Smooth muscle cell of the brain vasculature (primary cell): ENCODE results near the gene AFAP1L2.

ENCODE experiments used
- DNase-seq: peaks from one replicate; pipeline ENCODE4 v3.0.0-alpha.2; 2012; ENCODE audit warnings: low read depth, low spot score

The AFAP1L2 gene

DNA sequence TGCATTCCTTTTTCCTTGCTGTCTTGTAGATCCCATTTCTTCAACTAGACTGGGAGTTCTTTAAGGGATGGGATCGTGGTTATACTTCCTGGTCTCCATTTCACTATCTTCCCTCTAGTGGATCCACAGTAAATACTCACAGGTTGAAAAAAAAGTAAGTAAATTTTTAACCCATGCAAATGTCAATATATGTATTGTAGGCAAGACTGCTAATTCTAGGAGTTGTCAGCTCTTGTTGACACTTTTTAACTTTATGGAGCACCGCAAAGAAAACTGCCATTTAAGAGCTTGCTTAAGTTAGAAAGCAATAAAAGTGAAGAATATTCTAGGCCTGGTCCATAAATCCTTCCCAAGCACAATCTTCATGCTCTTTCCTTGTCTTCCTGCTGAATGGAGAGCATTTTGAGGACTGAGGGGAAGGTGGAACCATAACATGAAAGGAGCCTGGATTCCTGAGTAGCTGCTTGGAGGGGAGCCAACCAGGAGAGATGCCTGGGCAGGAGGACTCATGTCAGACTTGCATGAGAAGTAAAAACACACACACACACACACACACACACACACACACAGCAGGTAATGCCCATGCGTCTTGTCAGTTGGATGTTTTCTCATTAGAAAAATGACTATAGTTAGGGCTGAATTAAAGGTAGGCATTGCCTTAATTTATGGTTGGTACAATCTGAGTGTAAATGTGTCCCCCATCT, 133.1 kb downstream of the AFAP1L2 start:
- peak; percentile 17 for DNase-seq

DNA sequence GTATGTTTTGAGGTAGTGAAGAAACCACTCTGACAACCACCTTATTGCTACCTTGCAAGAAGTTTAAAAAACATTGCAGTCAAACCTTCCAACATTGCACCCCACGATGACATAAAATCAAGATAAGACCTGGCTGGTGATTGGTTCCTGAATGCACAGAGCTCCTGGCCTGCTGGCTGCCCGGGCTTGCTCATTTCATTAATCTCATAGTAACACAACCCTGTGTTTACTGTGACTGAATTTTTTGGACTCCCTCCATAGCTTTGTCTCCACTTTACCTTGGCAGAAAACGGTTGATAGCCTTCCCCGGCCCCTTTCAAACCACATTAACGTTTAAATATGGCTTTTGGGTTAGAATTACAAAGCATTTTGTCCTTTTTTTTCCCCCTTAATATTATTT, 137.8 kb downstream of the AFAP1L2 start:
- DNase-seq: no peak

DNA sequence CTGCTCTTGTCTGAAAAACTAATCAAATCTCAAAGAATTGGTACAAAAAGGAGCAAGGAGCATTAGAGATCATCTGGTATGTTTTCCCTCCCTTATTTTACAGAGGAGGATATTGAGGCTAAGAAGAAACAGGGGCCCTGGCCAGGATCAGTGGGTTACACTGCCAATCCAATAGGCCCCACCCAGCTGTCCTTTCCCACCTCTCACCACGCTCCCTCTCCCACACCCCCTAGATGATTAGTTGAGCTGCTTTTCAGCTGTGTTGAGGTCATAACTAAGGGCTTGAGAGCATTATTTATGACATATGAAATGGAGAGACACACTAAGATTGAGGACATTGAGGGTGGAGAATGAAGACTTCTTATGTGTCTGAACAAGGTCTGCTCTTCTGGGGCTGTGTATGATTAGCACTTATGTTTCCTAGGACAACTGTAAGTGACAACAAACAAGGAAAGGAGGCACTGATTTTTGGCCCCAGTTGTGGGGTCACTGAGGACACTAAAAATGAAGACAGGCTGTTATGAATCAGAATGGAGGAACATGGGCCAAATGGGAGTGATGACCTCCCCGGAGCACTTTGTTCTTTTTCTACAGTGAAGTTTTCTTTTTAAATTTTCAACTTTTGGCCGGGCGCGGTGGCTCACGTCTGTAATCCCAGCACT, 138.8 kb downstream of the AFAP1L2 start:
- DNase-seq: no peak

DNA sequence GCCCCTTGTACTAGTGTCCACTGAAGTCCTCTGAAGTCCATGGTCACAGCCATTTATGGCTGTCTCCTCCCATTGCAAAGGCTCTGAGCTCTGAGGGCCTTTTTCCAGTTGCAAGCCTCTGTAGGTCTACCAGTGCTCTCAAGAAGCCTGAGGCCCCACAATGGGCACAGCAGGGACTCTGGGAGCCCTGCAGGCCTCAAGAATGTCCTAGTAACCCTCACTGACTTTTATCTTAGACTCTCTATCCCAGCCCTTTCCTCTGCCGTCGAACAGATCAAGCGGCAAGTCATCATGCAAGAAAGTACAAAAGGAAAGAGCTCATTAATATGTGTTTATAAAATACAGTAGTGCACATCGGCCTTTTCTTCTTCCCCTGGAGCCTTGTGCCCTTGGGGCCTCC, 141.8 kb downstream of the AFAP1L2 start:
- no peak for DNase-seq

DNA sequence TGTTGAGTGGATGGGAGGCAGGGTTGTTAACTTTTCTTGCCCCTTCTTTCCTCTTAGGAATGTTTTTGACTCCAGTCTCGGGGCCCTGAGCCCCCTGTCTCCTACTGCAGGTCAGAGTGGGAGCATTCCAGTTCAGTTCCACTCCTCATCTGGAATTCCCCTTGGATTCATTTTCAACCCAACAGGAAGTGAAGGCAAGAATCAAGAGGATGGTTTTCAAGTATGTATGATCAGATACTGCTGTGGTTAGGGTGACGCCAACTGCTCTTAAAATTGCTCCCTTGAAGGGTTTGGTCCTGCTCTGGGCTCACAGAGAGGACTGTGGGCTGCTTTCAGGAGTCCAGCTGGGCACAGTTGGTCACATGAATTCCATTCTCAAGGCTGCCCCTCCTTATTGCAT, 143.2 kb downstream of the AFAP1L2 start:
- DNase-seq: no peak

DNA sequence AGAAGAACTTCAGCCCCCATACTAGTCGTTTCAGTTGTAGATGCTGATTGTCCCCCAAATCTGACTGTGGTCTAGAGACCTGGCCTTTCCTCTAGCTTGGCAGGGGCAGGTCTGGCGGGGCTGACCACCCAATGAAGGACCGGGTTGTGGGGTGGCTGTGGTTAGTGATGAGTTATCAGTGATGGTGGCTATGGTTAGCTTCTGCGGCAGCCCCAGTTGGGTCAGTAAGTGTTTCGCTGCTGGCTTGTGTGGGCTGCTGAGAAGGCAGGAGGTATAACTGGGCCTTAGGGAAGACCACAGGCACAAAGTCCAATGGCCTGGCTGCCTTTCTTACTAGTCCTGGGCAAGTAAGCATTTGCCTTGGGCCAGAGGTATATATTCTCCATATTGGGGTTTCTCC, 143.9 kb downstream of the AFAP1L2 start:
- DNase-seq: no peak

DNA sequence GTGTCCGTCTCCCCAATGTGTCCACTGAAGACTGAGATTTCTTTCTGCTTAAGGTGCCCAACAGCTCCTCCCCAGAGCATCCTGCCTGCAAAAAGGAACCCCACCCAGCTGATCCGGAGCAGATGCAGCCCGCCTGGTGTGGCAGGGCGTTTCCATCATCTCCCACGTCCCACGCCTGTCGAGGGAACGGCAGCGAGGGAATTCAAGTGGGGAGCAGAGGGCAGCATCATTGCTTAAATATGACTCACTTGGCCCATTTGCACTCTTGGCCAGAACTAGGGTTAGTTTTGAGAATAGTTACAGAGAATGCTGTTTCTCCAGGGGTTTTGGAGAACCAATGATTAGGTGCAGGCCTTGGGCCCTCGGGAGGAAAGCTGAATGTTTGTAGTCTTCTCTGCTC, 144.5 kb downstream of the AFAP1L2 start:
- no peak for DNase-seq

DNA sequence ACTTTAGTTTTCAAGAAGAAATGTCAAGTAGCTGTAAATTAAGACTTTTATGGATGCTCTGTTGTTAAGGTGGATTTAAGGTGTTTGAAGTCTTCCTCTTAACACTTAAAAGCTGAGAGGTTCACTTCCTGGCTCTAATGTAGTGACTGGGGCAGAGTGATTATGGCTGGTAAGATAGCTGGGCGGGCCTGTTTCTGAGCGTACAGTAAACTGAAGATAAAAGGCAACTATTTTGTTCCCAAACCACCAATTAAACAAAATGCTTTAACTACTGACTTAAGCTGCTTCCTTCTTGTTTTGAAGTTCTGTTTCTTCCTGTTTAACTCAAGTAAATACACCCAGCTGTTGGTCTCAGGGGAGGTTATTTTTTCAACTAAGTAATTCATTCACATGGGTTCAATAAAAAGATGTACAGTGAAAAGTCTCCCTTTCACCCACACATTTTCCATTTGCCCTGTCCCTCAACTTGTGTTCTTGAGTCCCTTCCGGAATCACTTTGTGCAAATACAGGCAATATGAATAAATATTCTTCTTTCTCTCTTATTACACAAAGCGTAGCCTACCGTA, 145.9 kb downstream of the AFAP1L2 start:
- no peak for DNase-seq

DNA sequence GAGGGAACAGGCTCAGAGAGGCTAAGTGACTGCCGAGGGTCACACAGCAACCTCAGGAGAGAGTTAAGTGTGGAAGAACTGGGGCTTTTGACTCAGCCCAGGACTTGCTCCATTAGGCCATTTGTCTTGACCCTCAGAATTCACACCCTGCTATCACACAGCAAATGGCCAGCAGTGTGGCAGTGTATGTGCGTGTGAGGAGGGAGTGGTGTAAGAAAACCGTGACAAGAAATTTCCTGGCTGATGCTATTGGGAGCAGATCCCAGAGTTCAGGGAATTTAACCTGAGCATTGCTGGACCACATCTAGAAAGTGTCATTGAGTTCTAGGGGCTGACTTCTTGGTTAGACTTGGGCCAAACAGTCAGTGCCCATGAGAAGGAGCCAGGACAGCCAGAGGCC, 146.8 kb downstream of the AFAP1L2 start:
- DNase-seq: no peak

DNA sequence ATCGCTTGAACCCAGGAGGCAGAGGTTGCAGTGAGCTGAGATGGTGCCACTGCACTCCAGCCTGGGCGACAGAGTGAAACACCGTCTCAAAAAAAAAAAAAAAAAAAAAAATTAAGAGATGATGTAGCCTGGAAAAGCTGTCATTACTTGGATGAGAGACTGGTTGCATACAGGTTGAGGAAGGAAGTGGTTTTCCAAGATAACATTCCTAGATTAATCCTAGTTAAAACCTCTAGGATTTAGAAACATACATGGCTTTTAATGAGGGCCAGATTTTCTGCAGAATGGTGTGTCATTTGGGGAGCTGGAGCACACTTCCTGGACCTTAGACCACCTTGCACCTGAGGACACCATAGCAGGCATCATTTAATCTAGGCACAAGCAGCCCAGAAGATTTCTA, 147.5 kb downstream of the AFAP1L2 start:
- no peak for DNase-seq

DNA sequence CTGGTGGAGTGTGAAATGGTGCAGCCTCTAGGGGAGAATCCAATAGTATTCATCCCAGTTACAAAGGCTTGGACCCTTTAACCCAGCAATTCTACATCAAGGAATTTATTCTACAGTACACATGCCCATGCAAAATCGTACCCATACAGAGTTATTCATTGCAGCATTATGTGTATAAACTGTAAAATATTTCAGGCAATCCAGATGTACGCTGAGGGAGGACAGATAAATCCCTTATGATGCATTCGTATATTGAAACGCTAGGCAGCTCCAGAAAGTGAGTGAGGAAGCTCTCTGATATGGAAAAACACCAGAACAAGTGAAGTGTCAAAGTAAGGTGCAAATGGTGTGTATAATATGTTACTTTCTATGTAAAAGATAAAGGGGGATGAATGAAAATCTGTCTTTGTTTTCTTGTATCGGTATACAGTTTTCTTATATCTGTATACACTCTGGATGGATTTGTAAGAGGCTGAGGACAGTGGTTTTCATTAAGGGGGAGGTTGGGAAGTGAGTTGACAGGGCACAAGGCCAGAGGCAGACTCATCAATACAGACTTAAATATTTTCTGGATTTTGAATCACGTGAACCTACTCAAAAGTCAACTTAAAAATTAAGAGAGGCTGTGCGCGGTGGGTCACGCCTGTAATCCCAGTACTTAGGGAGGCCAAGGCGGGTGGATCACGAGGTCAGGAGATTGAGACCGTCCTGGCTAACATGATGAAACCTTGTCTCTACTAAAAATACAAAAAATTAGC, 148.1 kb downstream of the AFAP1L2 start:
- no peak for DNase-seq

DNA sequence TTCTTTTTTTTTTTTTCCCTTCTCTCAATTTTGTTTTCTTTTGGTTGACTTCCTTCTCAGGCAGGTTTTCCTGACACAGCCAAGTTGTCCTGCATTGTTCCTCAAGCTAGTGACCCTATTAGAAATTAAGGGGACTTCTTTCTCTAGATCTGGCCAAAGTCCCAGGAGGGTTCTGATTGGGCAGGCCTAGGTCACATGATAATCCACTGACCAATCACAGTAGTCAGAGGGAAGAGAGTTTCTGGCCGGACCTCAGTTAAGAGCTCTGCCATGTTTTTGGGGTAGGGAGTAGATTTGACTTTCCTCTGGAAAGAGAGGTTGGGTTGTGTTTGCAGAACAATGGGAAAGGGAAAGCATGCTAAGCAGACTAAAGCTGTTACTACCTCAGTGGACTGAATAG, 149.1 kb downstream of the AFAP1L2 start:
- no peak for DNase-seq

DNA sequence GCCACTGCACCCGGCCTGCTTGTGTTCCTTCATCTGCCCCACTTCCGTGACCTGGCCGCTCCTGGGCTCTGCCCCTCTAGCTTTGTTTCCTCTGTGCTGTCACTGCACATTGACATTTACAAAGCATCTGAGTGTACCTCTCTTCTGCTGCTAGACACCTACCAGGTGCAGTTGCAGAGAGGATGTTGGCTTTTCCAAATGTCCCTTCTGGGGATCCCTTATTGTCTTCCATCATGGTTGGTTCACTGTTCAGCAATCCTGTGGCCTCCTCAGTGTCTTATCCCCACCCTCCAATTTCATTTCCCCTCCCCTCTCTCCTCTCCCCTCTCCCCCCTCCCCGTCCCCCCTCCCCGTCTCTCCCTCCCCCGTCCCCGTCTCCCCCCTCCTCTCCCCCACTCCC, 151.4 kb downstream of the AFAP1L2 start:
- no peak for DNase-seq

DNA sequence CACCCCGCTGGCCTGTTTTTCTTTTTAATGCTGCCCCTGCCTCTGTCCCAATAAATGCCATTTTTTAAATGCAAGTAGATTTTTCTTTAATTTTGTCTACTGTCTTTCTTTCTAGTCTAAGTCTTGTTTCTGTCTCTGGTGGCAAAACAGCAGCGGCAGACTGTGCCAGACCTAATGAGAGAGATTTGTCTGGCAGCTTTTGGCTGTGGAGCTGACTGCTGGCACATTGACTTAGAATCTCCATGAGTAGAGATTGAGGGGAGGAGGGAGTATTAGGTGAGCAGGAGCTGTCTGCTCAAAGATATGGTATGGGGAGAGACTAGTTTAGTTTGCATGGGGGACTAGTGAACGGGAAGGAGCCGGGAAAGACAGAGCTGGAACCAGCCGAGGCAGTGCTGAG, 152.2 kb downstream of the AFAP1L2 start:
- no peak for DNase-seq

DNA sequence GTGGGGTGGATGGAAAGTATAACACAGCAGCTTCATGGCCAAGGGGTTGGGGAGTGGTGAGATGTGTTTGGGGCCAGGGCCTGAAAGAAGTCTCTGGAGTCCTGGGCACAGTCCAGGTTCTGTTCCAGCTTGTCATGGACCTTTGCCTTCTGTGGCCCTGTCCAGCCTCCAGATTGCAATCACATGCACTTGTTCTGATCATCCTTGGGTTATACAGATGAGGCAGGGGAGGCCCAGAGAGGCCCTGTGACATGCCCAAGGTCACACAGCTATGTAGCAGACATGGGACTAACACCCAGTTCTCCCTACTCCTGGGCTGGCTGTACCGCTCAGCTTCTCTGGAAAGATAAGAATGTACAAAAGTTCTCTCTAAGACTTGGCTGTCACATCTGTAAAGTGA, 153.6 kb downstream of the AFAP1L2 start:
- no peak for DNase-seq

DNA sequence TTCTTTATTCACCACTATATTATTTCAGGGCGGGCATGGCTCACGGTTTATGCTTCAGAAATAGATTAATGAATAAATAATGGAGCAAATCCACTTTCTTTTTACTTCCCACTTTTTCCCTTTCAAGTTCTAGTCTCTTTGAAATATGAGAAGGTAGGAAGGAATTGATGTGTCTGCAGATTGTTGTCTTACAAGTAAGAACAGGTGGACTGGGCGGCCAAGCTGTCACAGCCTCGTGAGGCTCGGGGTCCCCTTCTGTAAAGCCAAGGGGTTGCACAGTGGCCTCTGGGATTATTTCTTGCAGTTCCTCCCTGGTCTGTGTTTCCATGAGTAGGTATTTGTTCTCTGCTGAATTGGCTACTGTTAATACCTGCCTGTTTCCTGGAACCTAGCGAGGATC, 154.1 kb downstream of the AFAP1L2 start:
- DNase-seq: no peak

DNA sequence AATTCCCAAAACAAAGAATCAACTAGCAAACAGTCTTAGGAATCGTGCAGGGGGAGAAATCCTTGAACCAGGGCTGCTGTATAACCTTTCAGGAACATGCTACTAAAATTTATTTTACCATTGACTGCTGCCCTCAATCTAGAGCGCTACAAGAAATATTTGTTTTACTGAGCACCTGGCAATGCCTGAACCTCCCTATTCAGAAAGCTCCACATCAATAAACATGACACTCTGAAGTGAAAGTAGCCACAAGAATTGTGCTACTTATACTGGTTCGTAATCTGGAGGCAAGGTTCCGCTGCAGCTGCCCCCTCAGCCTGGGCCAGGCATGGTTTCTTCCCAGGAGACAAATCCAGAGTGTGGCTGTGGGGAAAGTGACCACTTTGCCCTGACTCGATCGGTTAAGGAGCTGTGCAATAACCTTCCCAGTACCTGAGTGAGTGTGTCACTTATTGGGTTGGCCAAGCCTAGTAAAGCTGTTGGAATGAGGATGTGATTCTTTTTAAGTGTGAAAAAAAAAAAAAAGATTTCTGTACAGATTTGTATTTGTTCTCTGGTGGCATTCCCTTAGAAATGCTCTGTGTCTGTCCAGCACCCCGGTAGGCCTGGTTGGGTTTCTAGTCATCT, 157.5 kb downstream of the AFAP1L2 start:
- DNase-seq: no peak

DNA sequence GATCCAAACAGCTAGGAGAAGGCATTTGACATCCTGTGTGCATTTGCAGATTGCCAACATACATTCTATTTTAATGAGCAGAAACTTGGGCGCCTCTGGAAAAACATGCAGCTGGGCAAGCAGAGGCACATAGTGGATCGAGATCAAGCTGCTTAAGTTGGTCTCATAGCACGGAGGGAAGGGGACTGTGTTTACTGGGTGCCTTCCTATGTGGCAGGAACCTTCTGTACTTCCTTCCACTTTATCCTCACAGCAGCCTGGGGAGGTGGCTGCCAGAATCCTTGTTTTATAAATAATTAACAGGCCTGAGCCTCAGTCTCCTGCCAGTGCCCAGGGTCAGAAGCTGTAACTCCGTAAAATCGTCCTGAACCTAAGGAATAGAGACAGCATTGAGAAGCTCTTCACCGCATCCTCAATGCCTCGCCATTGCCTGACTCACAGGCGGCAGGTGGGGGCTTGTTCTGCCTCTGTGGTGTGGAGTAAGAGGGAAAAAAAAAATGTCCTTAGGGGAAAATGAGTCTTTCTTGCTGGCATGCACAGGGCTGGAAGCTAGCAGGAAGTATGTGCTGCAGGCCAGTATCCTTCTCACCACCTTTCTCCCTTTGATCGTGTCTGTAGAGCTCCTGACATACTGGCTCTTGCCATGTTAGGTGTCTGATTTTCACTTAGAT, 159.0 kb downstream of the AFAP1L2 start:
- no peak for DNase-seq
